ENCODE measurements around the gene SWAP70.

- TF ChIP-seq, protein P1, sequence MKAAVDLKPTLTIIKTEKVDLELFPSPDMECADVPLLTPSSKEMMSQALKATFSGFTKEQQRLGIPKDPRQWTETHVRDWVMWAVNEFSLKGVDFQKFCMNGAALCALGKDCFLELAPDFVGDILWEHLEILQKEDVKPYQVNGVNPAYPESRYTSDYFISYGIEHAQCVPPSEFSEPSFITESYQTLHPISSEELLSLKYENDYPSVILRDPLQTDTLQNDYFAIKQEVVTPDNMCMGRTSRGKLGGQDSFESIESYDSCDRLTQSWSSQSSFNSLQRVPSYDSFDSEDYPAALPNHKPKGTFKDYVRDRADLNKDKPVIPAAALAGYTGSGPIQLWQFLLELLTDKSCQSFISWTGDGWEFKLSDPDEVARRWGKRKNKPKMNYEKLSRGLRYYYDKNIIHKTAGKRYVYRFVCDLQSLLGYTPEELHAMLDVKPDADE (CRISPR knock-in tag; IDR thresholded peaks at IDR 0.05) = no peak
- TF ChIP-seq EZH2 (conservative IDR thresholded peaks at IDR 0.05; ENCODE audit: low read depth, low read length) (no peak), REXO4 (CRISPR knock-in tag; IDR thresholded peaks at IDR 0.05; ENCODE audit: borderline replicate concordance) (no peak), ZBTB4 (CRISPR knock-in tag; IDR thresholded peaks at IDR 0.05; ENCODE audit: borderline replicate concordance) (no peak), TOPORS (CRISPR knock-in tag; IDR thresholded peaks at IDR 0.05) (no peak), PBX2 (CRISPR knock-in tag; IDR thresholded peaks at IDR 0.05) (no peak), SRSF4 (IDR thresholded peaks at IDR 0.05; ENCODE audit: low read depth, low read length, poor library complexity, severe bottlenecking) (no peak), MXD4 (CRISPR knock-in tag; IDR thresholded peaks at IDR 0.05) (no peak)
Observed at GRCh38 chr11:9710223-9710622, 46.3 kb downstream of the SWAP70 start.
